GM12864 (cell line): ENCODE measurements around the gene MAFB.
A peak's percentile ranks its signal among the peaks of the same experiment; 100 is the strongest.

Experiments
- DNase-seq: peaks from one replicate; pipeline ENCODE4 v3.0.0-alpha.2; 2011; ENCODE audit warnings: low read depth
- H3K4me3 ChIP-seq: 2 replicates; pipeline ENCODE4 v1.5.1; 2011; ENCODE audit warnings: mild to moderate bottlenecking, low read depth, low read length, control low read depth
- CTCF ChIP-seq: IDR thresholded peaks from 2 replicates; pipeline ENCODE4 v1.5.1; 2011; ENCODE audit warnings: low read depth, mild to moderate bottlenecking, moderate library complexity, low read length, control low read depth, inconsistent platforms; ENCODE audit errors: missing control alignments

The MAFB gene

GRCh38 chr20:40714916-40715315 is 25.9 kb upstream of the MAFB start:
- no peak for TF ChIP-seq CTCF
- no peak overlapping the region for H3K4me3 ChIP-seq
- no peak for DNase-seq

GRCh38 chr20:40714109-40714508 is 25.1 kb upstream of the MAFB start:
- no peak for DNase-seq
- no peak overlapping the region for H3K4me3 ChIP-seq
- TF ChIP-seq CTCF = no peak

GRCh38 chr20:40713508-40713907 is 24.5 kb upstream of the MAFB start:
- no peak overlapping the region for H3K4me3 ChIP-seq
- DNase-seq = no peak
- no peak for TF ChIP-seq CTCF

GRCh38 chr20:40711079-40711478 is 22.0 kb upstream of the MAFB start:
- no peak for TF ChIP-seq CTCF
- no peak for DNase-seq
- H3K4me3 ChIP-seq = no peak overlapping the region

- no peak for DNase-seq
- H3K4me3 ChIP-seq = no peak overlapping the region
- no peak for TF ChIP-seq CTCF
Measured at GRCh38 chr20:40710603-40711002, 21.6 kb upstream of the MAFB start.

- no peak overlapping the region for H3K4me3 ChIP-seq
- peak; percentile 34 for TF ChIP-seq CTCF
- DNase-seq = no peak
Measured at GRCh38 chr20:40706977-40707582, 18.0 kb upstream of the MAFB start.

GRCh38 chr20:40705413-40705812 is 16.4 kb upstream of the MAFB start:
- TF ChIP-seq CTCF = no peak
- H3K4me3 ChIP-seq = no peak overlapping the region
- DNase-seq = no peak
